SJSA1 (cell line): Measurements from ENCODE around the gene GATAD2A. TPM values are rescaled to one million over a fixed set of nuclear protein-coding genes. Genes with fewer than 3 reads are reported as not detected.
A peak's percentile ranks its signal among the peaks of the same experiment; 100 is the strongest.

Experiments
- DNase-seq, 2 experiments: peaks; one replicate each; pipeline ENCODE4 v3.0.0-alpha.2; 2015 to 2020; ENCODE audit warnings: low spot score in 2 of 2, low read depth in 1 of 2
- H3K27ac ChIP-seq: fragments of 250-450 bp; sonication (Bioruptor Pico); 2 replicates; pipeline ENCODE4 v1.5.1; 2020; ENCODE audit warnings: mild to moderate bottlenecking, moderate library complexity
- H3K27me3 ChIP-seq: fragments of 250-450 bp; sonication (Bioruptor Pico); replicated peaks from 2 replicates; pipeline ENCODE4 v1.5.1; 2020; ENCODE audit warnings: mild to moderate bottlenecking, moderate library complexity
- H3K36me3 ChIP-seq: fragments of 250-450 bp; sonication (Bioruptor Pico); 2 replicates; pipeline ENCODE4 v1.5.1; 2020; ENCODE audit warnings: mild to moderate bottlenecking
- H3K4me1 ChIP-seq: fragments of 250-450 bp; sonication (Bioruptor Pico); replicated peaks from 2 replicates; pipeline ENCODE4 v1.6.1; 2021; ENCODE audit warnings: mild to moderate bottlenecking
- H3K4me3 ChIP-seq: fragments of 250-450 bp; sonication (Bioruptor Pico); 2 replicates; pipeline ENCODE4 v1.5.1; 2020; ENCODE audit warnings: mild to moderate bottlenecking
- H3K9me3 ChIP-seq: fragments of 250-450 bp; sonication (Bioruptor Pico); replicated peaks from 2 replicates; pipeline ENCODE4 v1.5.1; 2020; ENCODE audit warnings: mild to moderate bottlenecking
- total RNA-seq: library from RNA; depleted of rRNA; stranded (reverse); fragments of >200 nt; shearing (Covaris generic); gene quantifications from 2 replicates; pipeline ENCODE4 v1.2.3, GENCODE V29; 2014

The GATAD2A gene
- total RNA-seq, 1 experiment from 2014 or later = 45.9 TPM

GRCh38 chr19:19526581-19527370 is 121.3 kb downstream of the GATAD2A start:
- H3K27ac ChIP-seq = no peak overlapping the region
- H3K27me3 ChIP-seq = no peaks in the 10 kb centered on the region
- no peak for DNase-seq
- H3K36me3 ChIP-seq = peaks cover 42% of the 10 kb centered on the region
- H3K9me3 ChIP-seq = no peaks in the 10 kb centered on the region
- no peaks in the 10 kb centered on the region for H3K4me1 ChIP-seq
- no peak overlapping the region for H3K4me3 ChIP-seq

GRCh38 chr19:19527371-19527656 is 121.8 kb downstream of the GATAD2A start:
- Histone ChIP-seq H3K27ac (no peak overlapping the region), H3K4me1 (peaks cover 5% of the 10 kb centered on the region), H3K36me3 (peaks cover 42% of the 10 kb centered on the region), H3K9me3 (no peaks in the 10 kb centered on the region), H3K4me3 (no peak overlapping the region), H3K27me3 (no peaks in the 10 kb centered on the region)
- no peak for DNase-seq

GRCh38 chr19:19527674-19528625 is 122.5 kb downstream of the GATAD2A start:
- DNase-seq = no peak
- H3K27ac ChIP-seq = no peak overlapping the region
- H3K4me1 ChIP-seq = peaks cover 6% of the 10 kb centered on the region
- H3K9me3 ChIP-seq = no peaks in the 10 kb centered on the region
- H3K4me3 ChIP-seq = no peak overlapping the region
- H3K27me3 ChIP-seq = no peaks in the 10 kb centered on the region
- H3K36me3 ChIP-seq = peaks cover 40% of the 10 kb centered on the region

GRCh38 chr19:19528721-19529490 is 123.4 kb downstream of the GATAD2A start, which contains the start of gene YJEFN3:
Gene YJEFN3 (plus strand): TSS chr19:19528911. CDS start chr19:19528933, 22 bp downstream.
- H3K4me3 ChIP-seq = no peak within 1 kb of the TSS
- no peak for DNase-seq
- no peaks in the 10 kb centered on the region for H3K27me3 ChIP-seq
- H3K36me3 ChIP-seq = peaks cover 39% of the 10 kb centered on the region
- H3K27ac ChIP-seq = no peak within 1 kb of the TSS
- H3K4me1 ChIP-seq = peaks cover 6% of the 10 kb centered on the region
- H3K9me3 ChIP-seq = no peaks in the 10 kb centered on the region

GRCh38 chr19:19529783-19530422 is 124.4 kb downstream of the GATAD2A start:
- peaks cover 6% of the 10 kb centered on the region for H3K4me1 ChIP-seq
- no peak for DNase-seq
- peaks cover 34% of the 10 kb centered on the region for H3K36me3 ChIP-seq
- H3K9me3 ChIP-seq = no peaks in the 10 kb centered on the region
- no peak overlapping the region for H3K4me3 ChIP-seq
- no peaks in the 10 kb centered on the region for H3K27me3 ChIP-seq
- H3K27ac ChIP-seq = no peak overlapping the region

GRCh38 chr19:19530423-19530804 is 124.9 kb downstream of the GATAD2A start:
- no peaks in the 10 kb centered on the region for H3K9me3 ChIP-seq
- no peaks in the 10 kb centered on the region for H3K27me3 ChIP-seq
- H3K27ac ChIP-seq = no peak overlapping the region
- H3K36me3 ChIP-seq = peaks cover 33% of the 10 kb centered on the region
- no peak overlapping the region for H3K4me3 ChIP-seq
- no peak for DNase-seq
- H3K4me1 ChIP-seq = peaks cover 6% of the 10 kb centered on the region

GRCh38 chr19:19530889-19531288 is 125.4 kb downstream of the GATAD2A start:
- Histone ChIP-seq H3K9me3 (no peaks in the 10 kb centered on the region), H3K27me3 (no peaks in the 10 kb centered on the region), H3K4me1 (peaks cover 6% of the 10 kb centered on the region), H3K36me3 (peaks cover 30% of the 10 kb centered on the region), H3K4me3 (no peak overlapping the region), H3K27ac (no peak overlapping the region)
- no peak for DNase-seq

- no peak overlapping the region for H3K4me3 ChIP-seq
- H3K4me1 ChIP-seq = peaks cover 6% of the 10 kb centered on the region
- DNase-seq = peak; percentile 49 to 74
- H3K36me3 ChIP-seq = peaks cover 22% of the 10 kb centered on the region
- H3K27me3 ChIP-seq = no peaks in the 10 kb centered on the region
- H3K9me3 ChIP-seq = no peaks in the 10 kb centered on the region
- H3K27ac ChIP-seq = no peak overlapping the region
These were observed 126.7 kb downstream of the GATAD2A start for GRCh38 chr19:19531951-19532805.

GRCh38 chr19:19532806-19533701 is 127.6 kb downstream of the GATAD2A start:
- Histone ChIP-seq H3K4me3 (no peak overlapping the region), H3K27me3 (no peaks in the 10 kb centered on the region)
- DNase-seq = no peak

GRCh38 chr19:19533841-19534240 is 128.4 kb downstream of the GATAD2A start:
- no peak overlapping the region for H3K4me3 ChIP-seq
- no peak for DNase-seq
- H3K9me3 ChIP-seq = no peaks in the 10 kb centered on the region
- H3K27ac ChIP-seq = no peak overlapping the region
- peaks cover 9% of the 10 kb centered on the region for H3K4me1 ChIP-seq
- H3K36me3 ChIP-seq = peaks cover 8% of the 10 kb centered on the region; the same call in 1 of the 2 replicates
- H3K27me3 ChIP-seq = no peaks in the 10 kb centered on the region; the same call in 1 of the 2 replicates

More at GRCh38 chr19:19532806-19533701, 127.6 kb downstream of the GATAD2A start:
- H3K9me3 ChIP-seq = no peaks in the 10 kb centered on the region
- H3K4me1 ChIP-seq = peaks cover 6% of the 10 kb centered on the region
- no peak overlapping the region for H3K27ac ChIP-seq
- H3K36me3 ChIP-seq = peaks cover 13% of the 10 kb centered on the region

GRCh38 chr19:19534556-19535265 is 129.2 kb downstream of the GATAD2A start:
- Histone ChIP-seq H3K27ac (no peak overlapping the region), H3K4me1 (peaks cover 9% of the 10 kb centered on the region), H3K36me3 (peaks cover 6% of the 10 kb centered on the region; the same call in 1 of the 2 replicates), H3K4me3 (no peak overlapping the region), H3K27me3 (no peaks in the 10 kb centered on the region; the same call in 1 of the 2 replicates), H3K9me3 (no peaks in the 10 kb centered on the region)
- DNase-seq = no peak
